ENCODE results near the gene TNFRSF1B. TPM values are rescaled to one million over a fixed set of nuclear protein-coding genes. Genes with fewer than 3 reads are reported as not detected.
A peak's percentile ranks its signal among the peaks of the same experiment; 100 is the strongest.

TNFRSF1B gene
- polyA plus RNA-seq, 6 donors from 2014 or later: 29.0 to 54.0 (median 42.7) TPM

DNA sequence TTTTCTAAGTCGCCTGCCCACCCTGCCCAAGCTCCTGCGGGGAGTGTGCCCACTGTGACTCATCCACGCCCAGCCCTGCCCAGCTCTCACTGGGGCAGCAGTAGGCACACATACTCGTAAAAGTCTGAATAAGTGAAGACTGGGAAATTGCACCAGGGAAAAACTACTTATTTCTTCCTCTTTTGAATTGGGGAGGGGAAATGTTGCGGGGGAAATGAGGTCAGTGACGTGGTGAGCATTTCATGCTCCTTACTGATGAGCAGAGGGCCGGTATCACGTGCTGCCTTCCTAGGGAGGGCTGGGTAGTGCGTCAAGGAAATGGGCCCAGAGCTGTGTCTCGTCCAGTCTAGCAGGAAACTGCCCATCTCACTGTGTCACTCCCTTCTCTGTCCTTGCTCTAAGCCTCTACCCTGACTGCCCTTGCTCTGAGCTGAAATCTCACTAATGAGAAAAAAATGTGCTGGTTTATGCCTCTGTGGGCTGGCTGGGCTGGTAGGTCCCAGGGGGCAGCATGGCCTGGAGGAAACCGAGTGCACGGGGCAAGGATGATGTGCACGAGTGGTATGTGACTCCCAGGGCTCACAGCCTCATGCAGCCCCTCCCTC is 13.5 kb upstream of the TNFRSF1B start:
- DNase-seq: peak; percentile 75
- peaks cover 69 to 89% (median 86%) of the 10 kb centered on the region in 3 donors for H3K4me1 Mint-ChIP-seq
- no peaks in the 10 kb centered on the region for H3K27me3 Mint-ChIP-seq
- peaks cover 0 to 6% of the 10 kb centered on the region in 2 donors for H3K36me3 Mint-ChIP-seq
- H3K9me3 Mint-ChIP-seq: peaks cover 0 to 7% (median 3%) of the 10 kb centered on the region in 7 donors
- peak; percentile 55 for ATAC-seq (ENCODE audit: low read depth in 2 of 2)
- peak overlapping the region; percentile 3 to 84 (median 76) for H3K4me3 Mint-ChIP-seq
- H3K27ac Mint-ChIP-seq: peak overlapping the region; percentile 95 to 99 (median 98)

GRCh38 chr1:12155328-12155727 is 11.5 kb upstream of the TNFRSF1B start:
- H3K36me3 Mint-ChIP-seq: no peaks in the 10 kb centered on the region
- no peaks in the 10 kb centered on the region for H3K27me3 Mint-ChIP-seq
- DNase-seq (no peak), ATAC-seq (ENCODE audit: low read depth in 2 of 2) (no peak)
- H3K27ac Mint-ChIP-seq: peak overlapping the region; percentile 35 to 93 (median 74)
- peaks cover 0 to 2% (median 0%) of the 10 kb centered on the region in 7 donors for H3K9me3 Mint-ChIP-seq
- peak overlapping the region in 2 of 8 donors; percentile 20 to 57 for H3K4me3 Mint-ChIP-seq
- peaks cover 64 to 82% (median 81%) of the 10 kb centered on the region in 3 donors for H3K4me1 Mint-ChIP-seq

- Mint-ChIP-seq H3K27me3 (no peaks in the 10 kb centered on the region), H3K4me1 (peaks cover 57 to 81% (median 76%) of the 10 kb centered on the region in 3 donors), H3K27ac (peak overlapping the region in 5 of 6 donors; percentile 31 to 93 (median 79)), H3K9me3 (peaks cover 0 to 1% (median 0%) of the 10 kb centered on the region in 7 donors), H3K36me3 (no peaks in the 10 kb centered on the region), H3K4me3 (peak overlapping the region; percentile 25 to 79 (median 46))
- ATAC-seq (ENCODE audit: low read depth in 2 of 2) (peak; percentile 37 to 46), DNase-seq (no peak)
Observed at GRCh38 chr1:12157366-12158231, 9.2 kb upstream of the TNFRSF1B start.

DNA sequence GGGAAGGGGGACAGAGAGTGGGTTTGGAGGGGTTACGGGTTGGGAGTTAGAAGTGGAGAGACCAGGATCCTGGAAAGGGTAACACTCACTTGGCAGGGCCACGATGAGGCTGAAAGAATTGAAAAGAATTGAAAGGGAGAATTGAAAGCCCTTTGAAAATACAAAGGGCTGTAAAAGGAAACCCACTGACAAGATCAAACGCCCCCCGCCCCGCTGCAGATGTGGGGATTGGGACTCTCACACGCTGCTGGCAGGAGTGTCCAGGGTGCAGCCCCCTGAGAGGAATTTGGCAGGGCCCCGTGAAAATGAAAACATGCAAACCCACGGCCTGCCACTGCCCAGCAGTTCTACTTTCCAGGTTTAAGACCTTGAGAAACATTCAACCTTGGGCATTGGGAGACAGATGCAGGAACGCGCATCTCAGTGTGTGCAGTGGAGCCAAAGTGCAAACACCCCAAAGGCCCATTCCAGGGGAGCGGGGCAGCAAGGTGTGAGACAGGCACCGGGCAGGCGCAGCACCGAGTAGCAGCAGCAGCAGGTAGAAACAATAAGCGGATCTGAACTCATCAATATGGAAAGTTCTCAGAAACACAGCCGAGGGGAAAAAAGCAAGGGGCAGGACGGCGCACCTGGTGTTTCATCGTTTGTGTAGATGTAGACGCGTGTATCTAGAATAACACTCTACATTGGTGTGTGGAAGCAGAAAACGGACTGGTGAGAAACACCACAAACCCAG is 8.3 kb upstream of the TNFRSF1B start:
- Mint-ChIP-seq H3K4me3 (peak overlapping the region in 3 of 8 donors; percentile 47 to 79 (median 77)), H3K4me1 (peaks cover 57 to 80% (median 75%) of the 10 kb centered on the region in 3 donors), H3K36me3 (no peaks in the 10 kb centered on the region), H3K27ac (peak overlapping the region; percentile 22 to 93 (median 68)), H3K9me3 (peaks cover 0 to 1% (median 0%) of the 10 kb centered on the region in 7 donors), H3K27me3 (no peaks in the 10 kb centered on the region)
- ATAC-seq (ENCODE audit: low read depth in 2 of 2): no peak
- no peak for DNase-seq

DNA sequence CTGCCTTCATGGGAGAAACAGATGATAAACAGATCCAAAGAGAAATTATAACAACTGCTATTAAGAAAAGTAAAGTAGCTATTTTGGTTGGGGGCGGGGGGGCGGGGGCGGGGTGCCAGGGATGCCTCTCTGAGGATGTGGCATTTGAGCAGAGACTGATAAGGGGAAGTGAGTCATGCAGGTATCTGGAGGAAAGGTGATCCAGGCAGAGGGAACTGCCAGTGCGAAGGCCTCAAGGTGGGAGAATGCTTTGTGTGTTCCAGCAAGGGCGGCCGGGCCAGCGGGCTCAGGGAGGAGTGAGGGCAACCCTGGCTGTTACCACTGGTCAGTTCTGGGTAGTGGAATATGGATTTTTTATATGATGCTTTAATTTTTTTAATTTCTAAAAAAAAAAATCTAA is 7.0 kb upstream of the TNFRSF1B start:
- ATAC-seq (ENCODE audit: low read depth in 2 of 2) (peak; percentile 29 to 55), DNase-seq (no peak)
- Mint-ChIP-seq H3K27me3 (no peaks in the 10 kb centered on the region), H3K4me1 (peaks cover 54 to 74% (median 70%) of the 10 kb centered on the region in 3 donors), H3K27ac (peak overlapping the region in 1 of 6 donors; percentile 79), H3K36me3 (no peaks in the 10 kb centered on the region), H3K4me3 (peak overlapping the region in 3 of 8 donors; percentile 53 to 85 (median 67)), H3K9me3 (peaks cover 0 to 1% (median 0%) of the 10 kb centered on the region in 7 donors)

DNA sequence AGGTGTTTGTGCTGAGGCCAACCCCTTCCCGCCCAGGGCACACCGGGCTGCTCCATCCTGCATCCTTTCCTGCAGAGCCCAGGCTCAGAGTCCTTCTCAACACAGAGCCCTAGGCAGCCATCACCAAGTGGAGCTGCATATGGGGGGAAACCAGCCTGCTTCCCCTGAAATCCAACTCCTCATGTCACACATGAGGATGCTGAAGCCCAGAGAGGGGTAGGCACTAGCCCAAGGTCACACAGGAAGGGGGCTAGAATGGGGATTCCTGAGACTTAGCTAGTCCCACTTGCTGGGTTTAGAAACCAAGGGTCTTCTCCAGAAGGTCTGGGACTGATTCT is 5.5 kb upstream of the TNFRSF1B start:
- no peaks in the 10 kb centered on the region for H3K27me3 Mint-ChIP-seq
- ATAC-seq (ENCODE audit: low read depth in 2 of 2) (no peak), DNase-seq (no peak)
- H3K27ac Mint-ChIP-seq: peak overlapping the region in 5 of 6 donors; percentile 30 to 93 (median 79)
- peaks cover 51 to 68% (median 62%) of the 10 kb centered on the region in 3 donors for H3K4me1 Mint-ChIP-seq
- peaks cover 0 to 1% (median 0%) of the 10 kb centered on the region in 7 donors for H3K9me3 Mint-ChIP-seq
- no peaks in the 10 kb centered on the region for H3K36me3 Mint-ChIP-seq
- H3K4me3 Mint-ChIP-seq: peak overlapping the region in 6 of 8 donors; percentile 24 to 45 (median 40)

DNA sequence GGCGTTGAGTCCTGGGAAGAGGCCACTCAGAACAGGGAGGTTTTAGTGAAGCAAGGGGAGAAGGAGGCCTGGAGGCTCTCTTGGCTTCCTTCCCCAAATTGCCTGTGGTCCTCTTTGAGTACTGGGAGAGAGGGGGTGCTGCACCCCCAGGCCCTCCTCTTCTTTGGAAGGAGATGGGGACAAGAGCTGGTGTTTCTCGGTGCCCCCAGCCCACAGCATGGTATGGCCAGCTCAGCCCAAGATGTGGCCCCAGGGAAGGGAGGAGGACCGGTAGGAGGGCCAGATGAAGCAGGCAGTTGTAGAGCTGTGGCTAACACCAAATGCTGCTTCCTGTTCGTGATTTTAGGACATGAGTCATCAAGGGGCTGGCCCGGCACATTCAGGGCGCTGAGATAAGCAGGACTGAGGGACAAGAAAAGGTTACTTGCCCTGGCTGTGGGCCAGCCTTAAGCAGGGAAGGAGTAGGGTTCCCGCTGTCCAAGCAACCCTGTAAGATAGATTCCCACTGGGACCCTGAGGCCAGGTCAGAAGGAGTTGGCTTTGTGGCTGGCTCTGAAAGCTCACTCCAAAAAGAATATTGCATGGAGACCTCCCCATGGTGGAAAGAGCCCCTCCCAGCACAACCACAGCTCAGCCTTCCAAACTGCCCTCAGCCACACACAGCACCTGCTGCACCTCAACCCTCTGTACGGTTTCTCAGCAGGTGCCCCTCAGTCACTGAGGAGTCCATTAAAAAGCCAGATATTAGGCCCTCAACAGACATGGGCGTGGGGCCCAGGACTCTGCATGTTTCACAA is 4.9 kb upstream of the TNFRSF1B start:
- no peaks in the 10 kb centered on the region for H3K27me3 Mint-ChIP-seq
- peaks cover 55 to 66% (median 63%) of the 10 kb centered on the region in 3 donors for H3K4me1 Mint-ChIP-seq
- peaks cover 0 to 1% (median 0%) of the 10 kb centered on the region in 7 donors for H3K9me3 Mint-ChIP-seq
- DNase-seq: no peak
- peak; percentile 64 to 68 for ATAC-seq (ENCODE audit: low read depth in 2 of 2)
- H3K4me3 Mint-ChIP-seq: peak overlapping the region in 7 of 8 donors; percentile 3 to 45 (median 39)
- peak overlapping the region; percentile 30 to 93 (median 77) for H3K27ac Mint-ChIP-seq
- no peaks in the 10 kb centered on the region for H3K36me3 Mint-ChIP-seq

- H3K4me1 Mint-ChIP-seq: peaks cover 51 to 62% (median 59%) of the 10 kb centered on the region in 3 donors
- no peak for ATAC-seq (ENCODE audit: low read depth in 2 of 2)
Observed at GRCh38 chr1:12162459-12163137, 4.2 kb upstream of the TNFRSF1B start.

GRCh38 chr1:12163210-12163609 is 3.6 kb upstream of the TNFRSF1B start:
- ATAC-seq (ENCODE audit: low read depth in 2 of 2) (no peak), DNase-seq (no peak)
- H3K9me3 Mint-ChIP-seq: peaks cover 0 to 1% (median 0%) of the 10 kb centered on the region in 7 donors
- no peaks in the 10 kb centered on the region for H3K27me3 Mint-ChIP-seq
- no peaks in the 10 kb centered on the region for H3K36me3 Mint-ChIP-seq
- H3K27ac Mint-ChIP-seq: peak overlapping the region in 4 of 6 donors; percentile 44 to 93 (median 69)
- H3K4me1 Mint-ChIP-seq: peaks cover 51 to 62% (median 59%) of the 10 kb centered on the region in 3 donors
- H3K4me3 Mint-ChIP-seq: peak overlapping the region in 1 of 8 donors; percentile 76

More at GRCh38 chr1:12162459-12163137, 4.2 kb upstream of the TNFRSF1B start:
- DNase-seq: no peak
- peak overlapping the region in 2 of 8 donors; percentile 21 to 76 for H3K4me3 Mint-ChIP-seq
- H3K36me3 Mint-ChIP-seq: no peaks in the 10 kb centered on the region
- H3K9me3 Mint-ChIP-seq: peaks cover 0 to 1% (median 0%) of the 10 kb centered on the region in 7 donors
- H3K27me3 Mint-ChIP-seq: no peaks in the 10 kb centered on the region
- peak overlapping the region in 4 of 6 donors; percentile 48 to 82 (median 70) for H3K27ac Mint-ChIP-seq

- no peak for ATAC-seq (ENCODE audit: low read depth in 2 of 2)
- peaks cover 53 to 62% (median 60%) of the 10 kb centered on the region in 3 donors for H3K4me1 Mint-ChIP-seq
- H3K36me3 Mint-ChIP-seq: no peaks in the 10 kb centered on the region
- H3K27me3 Mint-ChIP-seq: no peaks in the 10 kb centered on the region
- H3K27ac Mint-ChIP-seq: peak overlapping the region in 3 of 6 donors; percentile 47 to 78 (median 49)
- DNase-seq: no peak
- H3K9me3 Mint-ChIP-seq: peaks cover 0 to 1% (median 0%) of the 10 kb centered on the region in 7 donors
- peak overlapping the region in 2 of 8 donors; percentile 59 to 76 for H3K4me3 Mint-ChIP-seq
Observed at GRCh38 chr1:12164210-12164609, 2.6 kb upstream of the TNFRSF1B start.

DNA sequence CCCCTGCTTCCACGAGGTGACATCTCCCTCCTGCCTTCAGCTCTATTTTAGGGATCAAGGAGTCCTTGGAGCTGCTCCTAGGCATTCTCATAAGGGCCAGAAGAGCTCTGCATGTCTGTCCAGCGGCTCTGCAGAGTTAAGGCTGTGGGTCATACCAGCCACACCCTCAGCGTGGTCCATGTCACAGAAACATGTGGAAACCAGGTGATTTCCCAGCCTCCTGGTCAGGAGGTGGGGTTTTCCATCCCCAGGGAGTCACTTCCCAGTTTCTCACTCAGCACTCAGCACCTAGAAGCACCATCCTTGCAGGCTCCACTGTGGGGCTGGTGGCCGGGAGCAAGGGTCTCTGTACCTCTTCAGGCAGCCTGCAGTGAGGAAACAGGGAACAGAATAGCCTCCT is 1.4 kb upstream of the TNFRSF1B start:
- ATAC-seq (ENCODE audit: low read depth in 2 of 2) (no peak), DNase-seq (no peak)
- no peak overlapping the region for H3K27ac Mint-ChIP-seq
- H3K4me1 Mint-ChIP-seq: peaks cover 55 to 66% (median 64%) of the 10 kb centered on the region in 3 donors
- peak overlapping the region in 2 of 8 donors; percentile 44 to 50 for H3K4me3 Mint-ChIP-seq
- no peaks in the 10 kb centered on the region for H3K27me3 Mint-ChIP-seq
- H3K9me3 Mint-ChIP-seq: no peaks in the 10 kb centered on the region
- H3K36me3 Mint-ChIP-seq: no peaks in the 10 kb centered on the region
